ENCODE measurements around the gene IGFL4.

IGFL4 gene

DNA sequence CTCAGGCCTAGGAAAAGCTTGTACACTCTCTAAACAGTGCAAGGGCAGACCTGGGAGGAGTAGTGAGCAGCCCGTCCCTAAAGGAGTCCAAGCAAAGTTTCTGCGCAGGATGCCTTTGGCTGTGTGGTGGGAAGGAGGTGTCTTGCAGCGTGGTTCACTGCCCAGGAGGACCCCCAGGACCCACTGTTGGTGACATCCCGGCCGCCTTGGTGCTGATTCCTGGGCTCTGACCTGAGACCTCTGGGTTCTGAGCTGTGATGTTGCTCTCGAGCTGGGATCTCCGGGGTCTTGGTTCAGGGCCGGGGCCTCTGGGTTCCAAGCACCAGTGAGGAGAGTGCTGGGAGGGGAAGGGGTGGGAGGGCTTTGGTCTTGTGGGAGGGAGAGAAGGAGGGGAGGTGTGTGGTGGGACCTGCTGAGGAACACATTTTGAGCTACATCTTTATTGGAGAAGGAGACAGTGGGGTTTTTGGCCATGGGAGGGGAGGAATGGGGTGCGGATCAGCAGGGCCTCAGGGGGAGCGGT lies 22.0 kb downstream of the IGFL4 start:
- no peak for DNase-seq

DNA sequence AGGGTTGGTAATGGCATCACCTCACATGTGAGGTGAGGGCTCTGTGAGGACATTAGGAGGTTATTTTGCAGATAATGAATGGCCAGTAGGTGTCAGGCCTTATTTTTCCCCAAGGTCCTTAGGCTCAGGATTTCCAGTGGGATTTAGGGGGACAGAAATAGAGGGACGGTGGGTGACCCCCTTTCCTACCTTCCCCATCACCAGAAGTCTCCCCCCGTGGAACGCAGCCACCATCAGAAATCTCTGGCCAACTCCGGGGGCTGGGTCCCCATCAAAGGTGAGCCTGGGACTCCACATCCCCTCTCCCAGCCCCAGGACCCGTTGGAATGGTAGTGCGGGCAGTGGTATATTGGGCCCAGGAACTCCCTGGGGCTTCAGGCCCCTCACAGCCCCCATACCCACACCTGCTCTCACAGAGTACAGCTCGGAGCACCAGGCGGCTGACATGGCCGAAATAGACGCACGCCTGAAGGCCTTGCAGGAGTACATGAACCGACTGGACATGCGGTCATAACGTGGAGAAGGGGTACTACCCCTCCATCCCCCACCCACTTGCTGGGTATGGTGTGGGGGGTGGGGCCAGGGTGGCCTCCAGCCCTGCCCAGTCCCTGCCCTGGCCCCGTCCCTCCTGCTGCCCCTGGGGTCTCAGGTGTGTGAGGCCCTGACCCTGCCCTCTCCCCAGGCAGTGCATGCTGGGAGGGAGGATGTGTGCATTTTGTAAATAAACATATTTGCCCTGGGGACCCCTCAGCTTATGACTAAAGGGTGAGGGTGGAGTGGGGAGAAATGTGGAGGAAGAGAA lies 22.7 kb downstream of the IGFL4 start:
- no peak for DNase-seq

GRCh38 chr19:46017095-46017429 lies 23.7 kb downstream of the IGFL4 start:
- no peak for DNase-seq

DNA sequence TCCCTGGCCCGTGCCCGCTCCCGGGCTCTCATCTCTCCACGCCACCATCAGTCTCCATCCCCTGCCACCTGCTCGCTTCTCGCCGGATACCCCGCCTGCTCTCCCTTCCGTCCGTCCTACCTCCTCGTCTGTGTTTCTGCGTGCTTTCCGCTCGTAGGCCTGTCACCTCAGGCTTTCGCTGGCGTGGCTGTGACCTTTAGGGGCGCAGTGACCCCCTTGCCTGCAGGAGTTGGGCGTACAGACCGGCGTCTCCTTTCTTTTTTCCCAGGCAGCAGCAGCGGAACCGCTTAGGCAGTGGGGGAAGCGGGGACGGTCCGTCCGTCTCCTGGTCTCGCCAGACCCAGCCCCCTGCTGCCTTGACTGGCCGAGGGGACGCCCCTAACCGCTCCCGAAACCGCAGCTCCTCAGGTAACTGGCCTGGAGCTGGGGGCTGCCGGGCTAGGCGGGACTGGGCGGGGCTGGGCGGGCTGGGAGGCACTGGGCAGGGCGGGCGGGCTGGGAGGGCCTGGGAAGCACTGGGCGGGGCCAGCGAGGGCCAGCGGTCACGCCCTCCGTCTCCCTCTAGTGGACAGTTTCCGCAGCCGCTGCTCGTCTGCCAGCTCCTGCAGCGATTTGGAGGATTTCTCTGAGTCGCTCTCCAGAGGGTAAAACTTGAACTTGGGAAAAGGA lies 24.2 kb downstream of the IGFL4 start:
- peak; percentile 87 for DNase-seq

GRCh38 chr19:46015687-46016425 lies 24.9 kb downstream of the IGFL4 start:
- DNase-seq, result peak; percentile 57

GRCh38 chr19:46014941-46015686 lies 25.7 kb downstream of the IGFL4 start:
- DNase-seq, result peak; percentile 77

GRCh38 chr19:46014534-46014933 lies 26.3 kb downstream of the IGFL4 start:
- no peak for DNase-seq

- peak; percentile 78 for DNase-seq
These were observed 31.0 kb downstream of the IGFL4 start for GRCh38 chr19:46009530-46010510.

- DNase-seq, result no peak
These were observed 34.4 kb downstream of the IGFL4 start for GRCh38 chr19:46006411-46006810.

DNA sequence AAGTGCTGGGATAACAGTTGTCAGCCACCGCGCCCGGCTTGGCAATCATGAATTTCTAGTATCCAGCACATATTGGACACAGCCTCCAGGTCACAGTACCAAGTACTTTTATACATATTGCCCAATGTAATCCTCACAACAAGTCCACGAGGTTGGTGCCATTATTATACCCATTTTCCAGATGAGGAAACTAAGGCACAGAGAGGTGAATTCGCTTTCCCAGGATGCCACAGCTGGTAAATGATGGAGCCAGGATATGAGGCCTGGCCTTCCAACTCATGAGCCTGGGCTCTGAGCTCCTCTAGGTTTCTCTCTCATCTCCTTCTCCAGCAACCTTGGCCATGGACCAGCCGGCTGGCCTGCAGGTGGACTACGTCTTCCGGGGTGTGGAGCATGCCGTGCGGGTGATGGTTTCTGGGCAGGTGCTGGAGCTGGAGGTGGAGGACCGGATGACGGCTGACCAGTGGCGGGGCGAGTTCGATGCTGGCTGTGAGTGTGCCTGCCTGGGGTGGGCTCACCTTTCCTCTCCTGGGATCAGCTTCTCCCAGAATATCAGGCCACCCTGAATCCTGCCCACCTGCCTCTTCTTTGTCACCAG lies 38.0 kb downstream of the IGFL4 start:
- DNase-seq, result no peak

DNA sequence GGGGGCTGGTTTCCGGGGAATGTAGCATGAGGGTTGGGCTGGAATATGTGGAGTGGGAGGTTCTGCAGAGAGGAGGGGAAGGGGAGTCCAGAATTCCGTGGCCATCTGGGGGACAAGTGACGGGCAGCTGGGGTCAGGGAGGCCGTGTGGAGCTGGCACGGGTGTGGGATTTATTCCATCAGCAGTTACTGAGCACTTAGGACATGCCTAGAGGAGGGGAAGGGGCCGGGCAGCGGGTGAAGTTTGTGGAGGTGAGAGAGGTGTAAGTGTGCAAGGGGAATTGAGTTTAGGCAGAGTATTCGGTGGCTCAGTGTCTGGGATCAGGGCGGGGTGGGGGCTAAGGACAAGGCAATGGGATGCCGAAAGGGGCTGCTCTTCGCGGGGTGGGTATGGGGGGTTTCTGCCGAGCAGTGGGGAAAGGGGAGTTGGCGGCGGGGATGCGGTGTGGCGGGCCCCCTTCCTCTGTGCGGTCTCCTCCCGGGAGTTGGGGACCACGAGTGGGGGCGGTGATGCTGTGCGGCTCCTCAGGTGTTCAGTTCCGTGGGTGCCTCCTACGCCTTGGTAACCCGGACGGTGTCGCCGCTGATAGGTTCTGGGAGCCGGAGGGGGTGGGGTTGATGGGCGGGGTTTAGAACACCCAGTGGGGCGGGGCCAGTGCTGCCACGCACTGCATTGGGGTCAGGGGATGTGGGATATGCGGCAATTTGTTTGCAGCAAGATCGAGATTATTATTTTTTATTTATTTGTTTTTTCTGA lies 40.1 kb downstream of the IGFL4 start:
- peak; percentile 71 for DNase-seq

GRCh38 chr19:45999653-46000121 lies 41.1 kb downstream of the IGFL4 start:
- peak; percentile 32 for DNase-seq

DNA sequence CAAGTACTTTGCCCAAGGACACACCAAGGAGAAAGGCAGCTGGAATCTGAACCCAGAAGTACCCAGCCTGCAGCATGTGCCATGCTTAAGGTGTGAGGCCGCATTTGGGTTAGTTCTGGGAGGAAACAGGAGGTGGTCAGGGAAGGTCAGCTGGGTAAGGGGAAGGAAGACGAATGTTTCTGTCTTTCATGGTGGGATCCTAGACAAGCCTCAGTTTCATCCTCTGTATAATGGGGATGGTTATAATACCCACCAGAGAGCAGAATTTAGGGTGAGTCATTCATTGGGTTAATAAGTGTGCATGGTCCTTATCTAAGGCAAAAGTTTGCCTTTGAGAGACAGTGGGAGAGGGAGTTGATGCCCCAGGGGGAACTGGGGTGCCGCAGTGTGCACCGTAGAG lies 42.0 kb downstream of the IGFL4 start:
- DNase-seq, result no peak

DNA sequence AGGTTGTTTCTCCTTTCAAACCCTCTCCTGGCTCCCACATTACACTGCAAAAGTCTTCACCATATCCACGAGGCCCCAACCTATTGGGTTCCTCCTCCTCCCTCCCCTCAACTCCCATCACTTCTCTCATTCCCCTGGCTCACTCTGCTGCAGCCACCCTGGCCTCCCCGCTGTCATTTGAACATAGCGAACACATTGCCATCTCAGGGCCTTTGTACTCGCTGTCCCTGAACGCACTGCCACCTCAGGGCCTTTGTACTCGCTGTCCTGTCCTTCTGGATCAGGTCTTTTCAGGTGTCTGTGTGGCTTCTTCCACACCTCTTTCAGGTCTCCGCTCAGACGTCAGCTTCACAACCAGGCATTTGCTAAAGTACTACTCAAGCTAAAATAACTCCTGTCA lies 43.9 kb downstream of the IGFL4 start:
- no peak for DNase-seq

DNA sequence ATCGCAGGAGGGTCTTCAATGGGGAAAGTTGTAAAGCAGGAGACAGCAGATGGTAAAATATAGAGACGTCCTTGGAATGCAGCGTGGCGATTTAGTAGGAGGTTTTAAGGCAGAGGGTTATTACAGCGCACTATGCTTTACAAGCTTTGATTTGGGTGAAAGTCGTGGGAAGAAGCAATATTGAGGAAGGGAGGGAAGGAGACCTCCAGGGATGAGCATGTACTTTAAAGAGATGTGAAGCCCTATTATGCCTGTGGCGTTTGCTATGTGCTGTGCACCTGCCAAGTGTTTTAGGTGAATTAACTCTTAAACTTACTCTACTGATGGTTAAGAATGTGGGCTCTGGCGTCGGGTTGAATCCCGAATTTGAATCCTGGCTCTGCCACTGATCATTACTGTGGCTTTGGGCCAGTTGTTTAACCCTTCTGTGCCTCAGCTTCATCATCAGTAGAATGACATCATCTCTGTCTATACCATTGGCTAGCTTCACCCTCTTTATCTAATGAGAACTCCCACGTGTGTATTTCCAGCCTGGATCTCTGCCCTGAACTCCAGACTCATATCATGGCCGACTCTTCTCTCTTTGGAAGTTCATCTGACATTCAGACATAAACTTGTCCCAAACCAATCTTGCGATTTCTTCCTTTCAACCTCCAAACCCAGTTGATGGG lies 45.0 kb downstream of the IGFL4 start:
- DNase-seq, result no peak

- DNase-seq, result peak; percentile 96
These were observed 45.6 kb downstream of the IGFL4 start, which contains the start of gene CCDC61 for GRCh38 chr19:45994998-45995714. CCDC61 (plus strand) TSS chr19:45995467; CDS start chr19:46003019, 7,552 bp downstream.

- no peak for DNase-seq
These were observed 46.3 kb downstream of the IGFL4 start for GRCh38 chr19:45994456-45994997.

- no peak for DNase-seq
These were observed 50.6 kb downstream of the IGFL4 start for GRCh38 chr19:45990113-45990728.

All from activated CD4-positive, alpha-beta T cell treated with anti-CD3 and anti-CD28 coated beads for 48 hours (primary cell).